Measurements from ENCODE around the gene SPIRE1.

GRCh38 chr18:12579775-12580174, 78.1 kb downstream of the SPIRE1 start:
- no peak for TF ChIP-seq POLR2A (IDR thresholded peaks at IDR 0.05; ENCODE audit: low read depth, low read length)
- TF ChIP-seq BHLHE40 (IDR thresholded peaks at IDR 0.05; ENCODE audit: low read depth, low read length): no peak
- TF ChIP-seq, protein P1, sequence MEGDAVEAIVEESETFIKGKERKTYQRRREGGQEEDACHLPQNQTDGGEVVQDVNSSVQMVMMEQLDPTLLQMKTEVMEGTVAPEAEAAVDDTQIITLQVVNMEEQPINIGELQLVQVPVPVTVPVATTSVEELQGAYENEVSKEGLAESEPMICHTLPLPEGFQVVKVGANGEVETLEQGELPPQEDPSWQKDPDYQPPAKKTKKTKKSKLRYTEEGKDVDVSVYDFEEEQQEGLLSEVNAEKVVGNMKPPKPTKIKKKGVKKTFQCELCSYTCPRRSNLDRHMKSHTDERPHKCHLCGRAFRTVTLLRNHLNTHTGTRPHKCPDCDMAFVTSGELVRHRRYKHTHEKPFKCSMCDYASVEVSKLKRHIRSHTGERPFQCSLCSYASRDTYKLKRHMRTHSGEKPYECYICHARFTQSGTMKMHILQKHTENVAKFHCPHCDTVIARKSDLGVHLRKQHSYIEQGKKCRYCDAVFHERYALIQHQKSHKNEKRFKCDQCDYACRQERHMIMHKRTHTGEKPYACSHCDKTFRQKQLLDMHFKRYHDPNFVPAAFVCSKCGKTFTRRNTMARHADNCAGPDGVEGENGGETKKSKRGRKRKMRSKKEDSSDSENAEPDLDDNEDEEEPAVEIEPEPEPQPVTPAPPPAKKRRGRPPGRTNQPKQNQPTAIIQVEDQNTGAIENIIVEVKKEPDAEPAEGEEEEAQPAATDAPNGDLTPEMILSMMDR (conservative IDR thresholded peaks at IDR 0.05; ENCODE audit: low read depth, low read length): no peak

Measured in IMR-90 (cell line).